Stimulated activated CD8-positive, alpha-beta memory T cell treated with anti-CD3 and anti-CD28 coated beads, Interleukin-15, amount 100 ng/mL, for 4 hours (primary cell): ENCODE data around the gene PHF19.

Experiments
- DNase-seq, 2 donors: peaks; one replicate each; pipeline ENCODE4 v3.0.0-alpha.2; 2020; ENCODE audit warnings: low read depth in 2 of 2

Gene PHF19

GRCh38 chr9:120913647-120914264 is 36.8 kb upstream of the PHF19 start:
- DNase-seq = no peak

DNA sequence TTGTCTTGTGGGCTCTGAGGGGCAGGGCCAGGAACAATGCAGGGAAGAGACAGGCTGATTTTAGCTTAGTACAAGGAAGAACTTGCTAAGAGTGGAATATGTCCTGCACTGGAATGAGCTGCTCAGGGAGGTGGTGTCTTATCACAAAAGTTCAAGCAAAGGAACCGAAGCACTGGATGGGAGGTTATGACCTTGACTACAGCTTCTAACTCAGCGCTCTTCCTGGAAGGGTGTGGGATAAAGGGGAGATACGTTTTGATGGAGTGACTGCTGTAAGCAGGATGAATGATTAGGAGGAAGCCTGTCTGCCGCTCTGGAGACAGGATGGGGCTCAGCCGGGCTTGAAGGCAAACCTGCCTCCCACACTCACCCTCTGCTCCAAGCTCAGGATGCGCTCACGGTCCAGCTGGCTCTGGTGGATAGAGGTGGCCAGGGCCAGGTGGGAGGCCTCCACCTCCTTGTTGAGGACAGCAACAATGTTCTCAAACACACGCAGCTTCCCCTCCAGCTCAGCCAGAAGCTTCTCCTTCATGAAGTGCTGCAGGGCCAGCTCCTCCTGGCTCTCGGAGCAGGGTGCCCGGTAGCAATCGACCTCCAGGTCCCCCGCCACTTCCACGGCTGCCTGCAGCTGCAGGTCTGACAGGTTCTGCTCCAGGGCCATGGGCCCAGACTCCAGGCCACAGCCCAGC is 36.1 kb upstream of the PHF19 start:
- DNase-seq = no peak

GRCh38 chr9:120911295-120911837 is 34.4 kb upstream of the PHF19 start:
- no peak for DNase-seq

DNA sequence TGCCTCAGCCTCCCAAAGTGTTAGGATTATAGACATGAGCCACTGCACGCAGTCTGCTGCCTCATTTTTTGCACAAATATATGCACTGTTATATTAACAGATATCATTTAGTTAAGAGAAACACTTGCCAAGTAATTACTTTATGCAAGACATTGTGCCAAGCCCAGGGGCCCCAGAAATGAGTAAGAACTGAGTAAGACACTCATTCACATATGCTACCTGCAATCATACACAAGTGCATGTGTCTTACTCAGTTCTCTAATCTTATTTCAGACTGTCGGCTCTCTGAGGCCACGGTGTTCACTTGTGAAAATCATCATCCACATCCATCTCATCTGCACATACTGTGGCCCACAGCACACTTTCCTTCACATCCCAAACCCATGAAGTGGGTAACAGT is 33.7 kb upstream of the PHF19 start:
- no peak for DNase-seq

DNA sequence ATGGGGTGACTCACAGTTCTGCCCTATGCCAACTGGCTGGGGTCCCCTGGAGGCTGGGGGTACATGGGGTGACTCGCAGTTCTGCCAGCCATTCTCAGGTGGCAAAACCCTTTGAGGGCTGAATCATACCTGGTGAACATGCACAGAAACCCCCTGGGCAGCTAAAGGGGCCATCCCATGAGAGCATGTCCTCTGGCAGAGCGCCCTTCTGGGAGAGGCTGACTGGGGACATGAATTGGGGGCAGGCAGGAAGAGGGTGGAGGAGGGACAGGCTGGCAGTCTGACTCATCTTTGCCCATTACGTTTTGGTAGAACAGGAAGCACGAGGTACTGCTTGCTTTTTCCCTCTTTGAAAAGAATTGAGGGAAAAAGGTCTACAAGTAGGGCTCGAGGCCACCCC is 32.9 kb upstream of the PHF19 start:
- peak; percentile 58 to 69 for DNase-seq

- no peak for DNase-seq
Measured at GRCh38 chr9:120905315-120906164, 28.6 kb upstream of the PHF19 start.

DNA sequence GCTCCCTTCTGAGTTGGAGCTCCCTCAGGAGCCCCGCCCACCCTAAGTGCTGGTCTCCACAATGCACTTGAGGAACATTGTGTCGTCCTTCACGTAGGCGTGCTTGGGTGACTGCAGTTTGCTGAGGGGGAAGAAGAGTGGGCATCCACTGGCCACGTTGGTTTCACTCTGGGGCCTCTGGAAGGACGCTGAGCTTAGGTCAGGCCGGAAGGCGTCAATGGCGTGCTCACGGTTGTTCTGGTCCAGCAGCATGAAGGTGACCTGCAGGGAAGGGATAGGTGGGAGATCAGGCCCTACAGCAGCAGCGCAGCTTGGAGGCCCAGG is 28.0 kb upstream of the PHF19 start:
- no peak for DNase-seq

DNA sequence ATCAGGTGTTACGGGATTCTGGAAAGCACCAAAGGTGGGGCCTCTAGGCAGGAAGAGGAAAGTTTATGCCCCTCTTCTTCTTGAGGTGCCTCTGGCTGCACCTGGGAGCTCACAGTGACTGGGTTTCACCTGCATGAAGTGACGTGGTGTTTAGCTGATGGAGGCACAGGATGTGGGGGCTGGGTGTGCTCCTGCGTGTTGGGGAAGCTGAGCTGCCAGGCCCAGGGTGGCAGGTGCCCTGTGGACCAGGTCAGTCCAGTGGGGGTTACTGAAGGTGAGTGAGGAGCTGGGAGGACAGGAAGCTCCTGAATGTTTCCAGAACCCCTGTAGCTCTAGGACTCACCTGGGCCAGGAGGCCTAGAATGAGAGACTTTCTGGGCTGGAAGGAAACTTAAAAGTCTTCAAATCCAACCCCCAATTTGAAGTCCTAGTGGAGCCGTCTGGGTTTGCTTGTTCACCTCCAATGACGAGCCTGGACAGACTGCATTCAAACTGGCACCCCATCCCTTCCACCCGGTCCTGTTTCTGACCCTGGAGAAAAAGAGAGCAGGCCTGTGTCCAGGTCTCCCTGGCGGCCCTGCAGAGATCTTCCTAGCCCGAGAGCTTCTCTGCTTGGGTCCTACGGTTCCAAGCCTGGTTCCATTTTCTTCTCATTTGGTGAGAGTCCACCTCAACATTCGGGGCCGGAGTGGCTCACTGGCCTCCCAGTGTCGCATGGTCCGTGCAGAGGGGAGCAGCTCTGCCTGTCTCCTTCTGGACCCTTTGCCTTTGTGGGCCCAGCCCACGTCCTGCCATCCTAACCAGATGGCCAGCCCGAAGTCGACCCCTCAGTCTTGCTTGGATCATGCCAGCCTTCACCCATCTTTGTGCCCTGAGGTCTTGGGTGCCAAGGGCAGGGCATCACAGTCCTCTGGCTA is 27.3 kb upstream of the PHF19 start:
- no peak for DNase-seq

DNA sequence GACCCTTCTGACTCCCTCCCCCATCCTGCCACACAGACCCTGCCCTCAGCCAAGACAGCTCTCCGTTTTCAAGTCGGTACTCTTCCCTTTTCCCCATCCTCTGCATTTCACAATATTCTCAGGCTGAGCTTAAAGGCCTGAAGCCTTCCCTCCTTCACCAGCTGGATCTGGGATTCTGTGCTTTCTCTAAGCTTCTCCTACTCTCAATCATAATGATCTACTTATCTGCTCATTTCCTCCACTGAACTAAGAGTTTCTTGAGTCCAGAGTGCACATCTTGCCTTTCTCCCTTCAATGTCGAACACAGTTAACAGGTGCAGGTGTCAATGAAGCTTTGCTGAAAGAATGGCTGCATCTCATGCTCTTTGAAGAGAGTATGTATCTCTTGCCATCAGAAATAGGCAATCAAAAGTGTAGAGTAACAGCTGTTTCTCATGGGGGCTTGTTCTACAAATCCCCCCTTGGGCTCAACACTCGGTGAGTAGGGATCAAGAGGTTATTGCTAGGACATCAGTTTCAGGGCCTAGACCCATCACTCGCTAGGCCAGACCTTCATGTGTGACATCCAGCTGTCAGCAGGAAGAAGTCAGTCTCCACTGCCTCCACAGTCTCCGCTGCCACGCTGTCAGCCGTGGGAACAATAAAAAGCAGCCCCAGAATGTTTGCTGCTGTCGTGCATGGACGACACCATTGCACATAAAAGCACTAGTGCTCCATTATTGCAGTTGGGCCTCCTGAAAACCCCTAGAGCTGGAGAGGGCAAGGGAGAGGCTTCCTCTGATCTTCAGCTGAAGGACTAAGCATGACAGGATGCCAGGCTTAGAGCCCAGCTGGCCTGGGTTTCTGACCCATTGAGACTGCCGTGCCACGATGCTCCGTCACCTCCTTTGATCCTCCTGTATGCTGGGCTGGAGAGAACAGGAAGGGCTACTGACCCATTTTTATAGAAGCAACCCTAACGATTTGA is 25.9 kb upstream of the PHF19 start:
- DNase-seq = no peak

- DNase-seq = no peak
Measured at GRCh38 chr9:120901755-120902568, 25.0 kb upstream of the PHF19 start.

GRCh38 chr9:120900824-120901223 is 23.8 kb upstream of the PHF19 start:
- no peak for DNase-seq

GRCh38 chr9:120899490-120900068 is 22.6 kb upstream of the PHF19 start:
- no peak for DNase-seq

- no peak for DNase-seq
Measured at GRCh38 chr9:120898396-120898795, 21.4 kb upstream of the PHF19 start.

DNA sequence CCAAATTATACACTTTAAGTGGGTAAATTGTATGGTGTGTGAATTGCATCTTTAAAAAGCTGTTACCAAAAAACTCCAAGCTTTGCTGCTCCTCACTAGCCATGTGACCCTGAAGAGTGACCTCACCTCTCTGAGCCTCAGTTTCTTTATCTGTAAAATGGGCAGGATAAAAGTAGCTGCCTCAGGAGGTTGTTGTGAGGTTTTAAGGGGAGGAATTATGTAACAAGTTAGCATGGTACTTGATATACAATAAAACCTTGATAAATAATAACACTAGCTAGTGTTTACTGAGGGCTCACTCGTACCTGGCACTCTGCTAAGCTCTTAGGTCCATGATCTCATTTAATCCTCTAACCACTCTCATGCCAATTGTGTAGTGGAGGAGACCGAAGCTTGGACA is 19.0 kb upstream of the PHF19 start:
- DNase-seq = no peak

DNA sequence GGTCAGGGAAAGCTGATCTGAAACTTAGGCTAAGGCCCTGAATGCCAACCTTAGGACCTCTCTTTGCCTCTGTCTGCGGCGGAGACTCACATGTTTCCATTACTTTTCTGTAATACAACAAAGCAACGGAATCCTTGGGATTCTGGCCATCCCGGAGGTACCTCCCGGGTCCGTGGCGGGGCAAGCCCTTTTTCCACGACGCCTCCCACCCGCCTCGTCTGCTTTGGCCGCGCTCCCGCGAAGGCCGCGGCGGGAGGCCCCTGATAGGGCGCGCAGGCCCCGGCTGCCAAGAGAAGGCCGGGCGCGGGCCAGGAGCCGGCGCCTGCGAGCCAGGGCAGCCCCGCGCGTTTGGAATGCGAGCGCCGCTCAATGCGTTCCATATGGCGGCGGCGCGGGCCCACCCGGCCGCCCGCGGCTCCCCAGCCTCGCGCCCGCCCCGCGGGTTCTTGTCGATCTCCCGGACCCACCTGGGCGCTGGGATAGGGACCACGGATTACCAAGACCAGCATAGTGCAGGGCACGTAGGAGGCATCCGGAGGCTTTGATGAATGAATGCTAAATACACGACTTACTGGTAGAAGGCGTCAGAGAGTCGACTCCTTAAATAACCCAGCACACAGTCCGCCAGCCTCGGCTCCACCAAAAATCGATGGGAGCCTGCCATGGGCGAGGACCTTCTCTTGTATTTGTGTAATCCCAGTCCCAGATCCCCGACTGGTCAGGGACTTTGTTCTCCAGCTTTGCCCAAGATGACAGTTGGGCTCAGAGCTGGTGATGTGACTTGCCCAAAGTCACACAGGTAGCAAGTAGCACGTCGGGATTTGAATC is 17.5 kb upstream of the PHF19 start:
- DNase-seq = no peak

- no peak for DNase-seq
Measured at GRCh38 chr9:120893611-120894307, 16.8 kb upstream of the PHF19 start.

DNA sequence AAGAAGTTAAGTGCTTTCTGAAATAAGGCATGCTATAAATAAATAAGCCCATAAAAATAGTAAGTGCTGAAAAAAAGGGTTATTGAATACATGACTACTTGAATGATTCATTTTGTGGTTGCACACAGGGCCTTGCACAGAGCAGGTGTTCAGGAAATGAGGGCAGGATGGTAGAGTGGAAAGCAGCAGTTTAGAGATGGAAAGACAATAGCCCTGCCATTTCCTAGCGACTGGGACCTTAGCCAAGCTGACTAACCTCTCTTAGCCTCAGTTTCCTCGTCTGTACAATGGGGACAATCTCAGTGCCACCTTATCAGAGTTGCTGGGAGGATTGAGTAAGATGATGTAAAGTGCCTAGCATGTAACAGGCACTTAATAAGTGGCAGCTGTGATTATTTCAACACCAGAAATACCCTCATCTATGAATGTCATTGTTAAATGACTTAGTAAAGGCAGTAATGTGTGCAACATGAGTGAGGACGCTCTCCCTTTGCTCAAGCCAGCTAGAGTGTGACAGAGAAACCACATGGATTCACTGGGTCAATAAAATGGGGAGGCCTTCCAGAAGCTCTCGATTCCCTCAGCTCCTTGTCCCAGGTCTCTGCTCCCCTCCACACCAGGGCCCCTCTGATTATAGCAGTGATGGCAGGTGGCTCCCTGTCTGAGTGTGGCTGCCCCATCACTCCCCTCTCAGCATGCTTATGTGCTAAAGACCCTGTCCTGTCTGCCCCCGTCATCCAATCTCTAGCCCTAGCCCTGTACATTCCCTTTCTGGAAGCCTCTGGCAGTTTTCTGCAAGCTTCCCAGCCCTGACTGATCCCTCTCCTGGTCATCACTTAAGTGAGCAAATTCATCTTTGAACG is 16.0 kb upstream of the PHF19 start:
- no peak for DNase-seq
